NT2/D1 (cell line): ENCODE measurements around the gene CD34.

Experiments used
- DNase-seq: peaks from one replicate; pipeline ENCODE4 v3.0.0-alpha.2; 2011; ENCODE audit warnings: low read depth, low spot score
- H3K27me3 ChIP-seq: 2 replicates; pipeline ENCODE4 v1.6.0; 2011; ENCODE audit warnings: mild to moderate bottlenecking; ENCODE audit not compliant: insufficient read length, insufficient read depth
- H3K36me3 ChIP-seq: 2 replicates; pipeline ENCODE4 v1.6.1; 2011; ENCODE audit warnings: mild to moderate bottlenecking, low read length, mixed read lengths; ENCODE audit not compliant: insufficient read depth, insufficient read length
- H3K4me1 ChIP-seq: 2 replicates; pipeline ENCODE4 v1.5.1; 2011; ENCODE audit not compliant: insufficient read depth, insufficient read length
- H3K4me3 ChIP-seq: 2 replicates; pipeline ENCODE4 v1.5.1; 2011; ENCODE audit warnings: low read depth; ENCODE audit not compliant: insufficient read length
- H3K9ac ChIP-seq: 2 replicates; pipeline ENCODE4 v1.6.0; 2011; ENCODE audit warnings: low read depth; ENCODE audit not compliant: insufficient read length
- H3K9me3 ChIP-seq: 2 replicates; pipeline ENCODE4 v1.5.1; 2011; ENCODE audit warnings: mild to moderate bottlenecking, low read length; ENCODE audit not compliant: insufficient read depth
- SUZ12 ChIP-seq: IDR thresholded peaks from 2 replicates; pipeline ENCODE4 v1.6.1; 2011; ENCODE audit not compliant: insufficient read length, insufficient read depth; ENCODE audit errors: extremely low read depth
- YY1 ChIP-seq: IDR thresholded peaks from 2 replicates; pipeline ENCODE4 v1.6.1; 2011; ENCODE audit not compliant: insufficient read length, insufficient read depth
- ZNF274 ChIP-seq: IDR thresholded peaks from 2 replicates; pipeline ENCODE4 v1.6.1; 2011; ENCODE audit warnings: mild to moderate bottlenecking, low read depth, low read length

Gene CD34

GRCh38 chr1:207908107-207908734 is 2.7 kb downstream of the CD34 start:
- Histone ChIP-seq H3K9me3 (no peaks in the 10 kb centered on the region), H3K9ac (no peak overlapping the region), H3K36me3 (no peaks in the 10 kb centered on the region), H3K4me1 (peaks cover 3% of the 10 kb centered on the region), H3K4me3 (no peak overlapping the region), H3K27me3 (peaks cover 37% of the 10 kb centered on the region)
- DNase-seq: no peak
- TF ChIP-seq SUZ12 (no peak), ZNF274 (no peak), YY1 (no peak)

- H3K4me3 ChIP-seq: no peak overlapping the region
- no peaks in the 10 kb centered on the region for H3K36me3 ChIP-seq
- no peaks in the 10 kb centered on the region for H3K9me3 ChIP-seq
- no peak overlapping the region for H3K9ac ChIP-seq
- DNase-seq: no peak
- H3K27me3 ChIP-seq: no peaks in the 10 kb centered on the region
- TF ChIP-seq YY1 (no peak), ZNF274 (no peak), SUZ12 (no peak)
- peaks cover 5% of the 10 kb centered on the region for H3K4me1 ChIP-seq
Observed at GRCh38 chr1:207904391-207904790, 6.5 kb downstream of the CD34 start.

- Histone ChIP-seq H3K27me3 (no peaks in the 10 kb centered on the region), H3K9ac (no peak overlapping the region), H3K36me3 (no peaks in the 10 kb centered on the region), H3K4me1 (peaks cover 5% of the 10 kb centered on the region), H3K9me3 (no peaks in the 10 kb centered on the region), H3K4me3 (no peak overlapping the region)
- no peak for TF ChIP-seq ZNF274
- DNase-seq: no peak
Observed at GRCh38 chr1:207903767-207904166, 7.2 kb downstream of the CD34 start.

DNA sequence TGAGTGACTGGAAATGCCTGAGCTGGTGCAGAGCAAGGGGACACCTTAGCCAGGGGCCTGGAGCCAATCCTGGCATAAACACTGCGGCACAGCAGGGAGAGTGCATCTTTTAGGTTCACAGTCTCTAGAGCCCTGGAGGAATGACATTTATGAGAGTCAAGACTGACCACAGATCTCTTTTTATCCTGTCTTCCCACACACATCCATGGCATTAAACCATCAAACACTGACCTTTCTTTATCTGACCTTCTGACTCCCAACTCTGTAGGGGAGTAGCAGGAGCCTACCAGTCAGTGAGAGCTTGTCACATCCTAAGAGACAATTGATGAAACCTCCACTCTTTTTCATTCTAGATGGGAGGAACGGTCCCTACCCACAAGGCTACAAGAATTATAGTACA is 7.9 kb downstream of the CD34 start:
- no peak overlapping the region for H3K4me3 ChIP-seq
- H3K4me1 ChIP-seq: peaks cover 5% of the 10 kb centered on the region
- H3K27me3 ChIP-seq: no peaks in the 10 kb centered on the region
- TF ChIP-seq YY1 (no peak), SUZ12 (no peak), ZNF274 (no peak)
- no peaks in the 10 kb centered on the region for H3K36me3 ChIP-seq
- DNase-seq: no peak
- no peaks in the 10 kb centered on the region for H3K9me3 ChIP-seq
- no peak overlapping the region for H3K9ac ChIP-seq

DNA sequence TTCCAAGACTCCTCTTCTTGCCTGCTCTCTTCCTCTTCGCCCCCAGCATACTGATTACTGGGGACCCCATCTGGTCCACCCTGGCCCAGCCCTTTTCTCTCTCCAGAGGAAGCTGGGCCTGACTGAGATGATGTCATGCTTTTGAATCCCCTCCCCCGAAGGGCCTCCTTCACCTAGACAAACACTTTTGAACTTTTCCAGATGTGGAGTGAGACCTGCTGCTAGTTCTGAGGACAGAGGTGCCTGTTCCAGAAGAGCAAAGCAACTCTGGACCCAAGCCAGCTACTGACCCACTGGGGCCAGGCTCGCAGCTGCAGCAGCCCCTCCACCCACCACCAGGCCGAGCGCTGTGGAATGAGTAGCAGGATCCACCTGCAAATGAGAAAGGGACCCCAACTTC is 8.4 kb downstream of the CD34 start:
- TF ChIP-seq SUZ12 (no peak), ZNF274 (no peak), YY1 (no peak)
- no peaks in the 10 kb centered on the region for H3K36me3 ChIP-seq
- no peak overlapping the region for H3K4me3 ChIP-seq
- no peaks in the 10 kb centered on the region for H3K9me3 ChIP-seq
- no peak for DNase-seq
- H3K4me1 ChIP-seq: peaks cover 5% of the 10 kb centered on the region
- no peaks in the 10 kb centered on the region for H3K27me3 ChIP-seq
- H3K9ac ChIP-seq: no peak overlapping the region

- TF ChIP-seq SUZ12 (no peak), YY1 (no peak), ZNF274 (no peak)
- no peak overlapping the region for H3K9ac ChIP-seq
Observed at GRCh38 chr1:207901041-207901653, 9.8 kb downstream of the CD34 start.

GRCh38 chr1:207898836-207899235 is 12.1 kb downstream of the CD34 start:
- H3K36me3 ChIP-seq: no peaks in the 10 kb centered on the region
- no peak for TF ChIP-seq ZNF274
- TF ChIP-seq SUZ12: no peak
- TF ChIP-seq YY1: no peak
- peaks cover 5% of the 10 kb centered on the region for H3K4me1 ChIP-seq
- H3K4me3 ChIP-seq: no peak overlapping the region
- DNase-seq: no peak
- H3K9me3 ChIP-seq: no peaks in the 10 kb centered on the region
- no peak overlapping the region for H3K9ac ChIP-seq
- no peaks in the 10 kb centered on the region for H3K27me3 ChIP-seq

More at GRCh38 chr1:207901041-207901653, 9.8 kb downstream of the CD34 start:
- peaks cover 5% of the 10 kb centered on the region for H3K4me1 ChIP-seq
- no peaks in the 10 kb centered on the region for H3K27me3 ChIP-seq
- H3K4me3 ChIP-seq: no peak overlapping the region
- H3K36me3 ChIP-seq: no peaks in the 10 kb centered on the region
- no peaks in the 10 kb centered on the region for H3K9me3 ChIP-seq
- no peak for DNase-seq

GRCh38 chr1:207898260-207898659 is 12.7 kb downstream of the CD34 start:
- Histone ChIP-seq H3K9ac (no peak overlapping the region), H3K4me3 (no peak overlapping the region), H3K36me3 (no peaks in the 10 kb centered on the region), H3K27me3 (no peaks in the 10 kb centered on the region), H3K9me3 (no peaks in the 10 kb centered on the region), H3K4me1 (peaks cover 5% of the 10 kb centered on the region)
- TF ChIP-seq ZNF274: no peak
- no peak for TF ChIP-seq YY1
- TF ChIP-seq SUZ12: no peak
- DNase-seq: no peak
